8988T (cell line): ENCODE data around the gene OSBPL3.

Source experiments
- DNase-seq: peaks from one replicate; pipeline ENCODE4 v3.0.0; 2011

The OSBPL3 gene

GRCh38 chr7:24854866-24855265 is 125.1 kb downstream of the OSBPL3 start:
- no peak for DNase-seq

- no peak for DNase-seq
These were observed 128.2 kb downstream of the OSBPL3 start for GRCh38 chr7:24851786-24852185.

GRCh38 chr7:24848878-24849277 is 131.1 kb downstream of the OSBPL3 start:
- DNase-seq, result no peak

GRCh38 chr7:24847754-24848153 is 132.2 kb downstream of the OSBPL3 start:
- DNase-seq, result no peak

- no peak for DNase-seq
These were observed 136.1 kb downstream of the OSBPL3 start for GRCh38 chr7:24843821-24844434.

- no peak for DNase-seq
These were observed 137.3 kb downstream of the OSBPL3 start for GRCh38 chr7:24842449-24843241.

- DNase-seq, result no peak
These were observed 137.9 kb downstream of the OSBPL3 start for GRCh38 chr7:24842029-24842428.

- no peak for DNase-seq
These were observed 139.4 kb downstream of the OSBPL3 start for GRCh38 chr7:24840563-24840962.

GRCh38 chr7:24836084-24836483 is 143.9 kb downstream of the OSBPL3 start:
- DNase-seq, result no peak

- DNase-seq, result no peak
These were observed 144.3 kb downstream of the OSBPL3 start for GRCh38 chr7:24835643-24836042.

GRCh38 chr7:24834128-24834798 is 145.7 kb downstream of the OSBPL3 start:
- no peak for DNase-seq

- DNase-seq, result no peak
These were observed 146.4 kb downstream of the OSBPL3 start for GRCh38 chr7:24833549-24833948.

GRCh38 chr7:24831240-24831639 is 148.7 kb downstream of the OSBPL3 start:
- no peak for DNase-seq

- no peak for DNase-seq
These were observed 149.4 kb downstream of the OSBPL3 start for GRCh38 chr7:24830440-24831050.

- no peak for DNase-seq
These were observed 150.2 kb downstream of the OSBPL3 start for GRCh38 chr7:24829787-24830186.

- no peak for DNase-seq
These were observed 150.9 kb downstream of the OSBPL3 start for GRCh38 chr7:24828891-24829661.

GRCh38 chr7:24827589-24827988 is 152.4 kb downstream of the OSBPL3 start:
- no peak for DNase-seq

- DNase-seq, result no peak
These were observed 153.0 kb downstream of the OSBPL3 start for GRCh38 chr7:24827027-24827426.

GRCh38 chr7:24826662-24827020 is 153.3 kb downstream of the OSBPL3 start:
- no peak for DNase-seq

- peak; percentile 24 for DNase-seq
These were observed 153.9 kb downstream of the OSBPL3 start for GRCh38 chr7:24825931-24826661.

GRCh38 chr7:24825381-24825794 is 154.6 kb downstream of the OSBPL3 start:
- DNase-seq, result no peak

- DNase-seq, result no peak
These were observed 155.1 kb downstream of the OSBPL3 start for GRCh38 chr7:24824896-24825295.
